ENCODE results near the gene ALCAM.

GRCh38 chr3:105409364-105409763 is 42.7 kb downstream of the ALCAM start:
- no peak for TF ChIP-seq CTCF (IDR thresholded peaks at IDR 0.05)
- TF ChIP-seq POLR2AphosphoS5 (IDR thresholded peaks at IDR 0.05; ENCODE audit: low read depth, low read length) = no peak
- no peak for TF ChIP-seq RXRA (IDR thresholded peaks at IDR 0.05; ENCODE audit: borderline replicate concordance, low read depth)
- TF ChIP-seq ZBTB33 (IDR thresholded peaks at IDR 0.05; ENCODE audit: borderline replicate concordance, low read depth) = no peak
- TF ChIP-seq TAF1 (IDR thresholded peaks at IDR 0.05; ENCODE audit: borderline replicate concordance, low read depth, low read length) = no peak
- TF ChIP-seq ELF1 (IDR thresholded peaks at IDR 0.05) = no peak
- no peak for TF ChIP-seq RFX5 (IDR thresholded peaks at IDR 0.05; ENCODE audit: low read length)
- TF ChIP-seq RAD21 (IDR thresholded peaks at IDR 0.05; ENCODE audit: low read length) = no peak
- no peak for TF ChIP-seq SIN3A (IDR thresholded peaks at IDR 0.05; ENCODE audit: borderline replicate concordance, low read depth, low read length)
- TF ChIP-seq EZH2phosphoT487 (IDR thresholded peaks at IDR 0.05; ENCODE audit: borderline replicate concordance, low read depth) = no peak
- TF ChIP-seq MAX (IDR thresholded peaks at IDR 0.05; ENCODE audit: low read depth) = no peak
- no peak for TF ChIP-seq SMC3 (IDR thresholded peaks at IDR 0.05; ENCODE audit: low read depth, low read length)
- no peak for TF ChIP-seq EP300 (IDR thresholded peaks at IDR 0.05; ENCODE audit: borderline replicate concordance in 1 of 2, low read depth in 1 of 2, low read length in 1 of 2)

All from SK-N-SH (cell line).